CD4-positive, alpha-beta T cell treated with Interferon alpha-2 for 1 hour (primary cell): ENCODE measurements around the gene VIPR2.

Experiments used
- DNase-seq, 2 donors: peaks; one replicate each; pipeline ENCODE4 v3.0.0-alpha.2; 2020 to 2022

VIPR2 gene

DNA sequence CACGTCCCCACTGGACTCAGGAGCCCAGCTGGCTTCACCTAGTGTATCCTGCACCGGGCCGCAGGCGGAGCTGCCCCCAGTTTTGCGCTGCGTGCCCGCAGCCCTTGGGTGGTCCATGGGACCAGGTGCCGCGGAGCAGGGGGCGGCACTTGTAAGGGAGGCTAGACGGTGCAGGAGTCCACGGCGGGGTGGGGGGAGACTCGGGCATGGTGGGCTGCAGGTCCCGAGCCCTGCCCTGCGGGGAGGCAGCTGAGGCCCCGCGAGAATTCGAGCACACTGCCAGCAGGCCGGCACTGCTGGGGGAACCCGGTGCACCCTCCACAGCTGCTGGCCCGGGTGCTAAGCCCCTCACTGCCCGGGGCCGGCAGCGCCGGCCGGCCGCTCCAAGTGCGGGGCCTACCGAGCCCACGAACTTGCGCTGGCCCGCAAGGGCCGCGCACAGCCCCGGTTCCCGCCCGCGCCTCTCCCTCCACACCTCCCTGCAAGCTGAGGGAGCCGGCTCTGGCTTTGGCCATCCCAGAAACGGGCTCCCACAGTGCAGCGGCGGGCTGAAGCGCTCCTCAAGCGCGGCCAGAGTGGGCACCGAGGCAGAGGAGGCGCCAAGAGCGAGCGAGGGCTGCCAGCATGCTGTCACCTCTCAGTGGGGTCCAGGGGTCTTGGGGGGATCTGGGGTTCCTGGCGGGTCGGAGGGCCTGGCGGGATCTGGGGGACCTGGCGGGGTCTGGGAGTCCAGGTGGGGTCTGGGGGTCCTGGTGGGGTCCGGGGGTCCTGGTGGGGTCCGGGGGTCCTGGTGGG lies 81.4 kb downstream of the VIPR2 start:
- no peak for DNase-seq

GRCh38 chr7:159062569-159062968 lies 82.1 kb downstream of the VIPR2 start:
- no peak for DNase-seq

DNA sequence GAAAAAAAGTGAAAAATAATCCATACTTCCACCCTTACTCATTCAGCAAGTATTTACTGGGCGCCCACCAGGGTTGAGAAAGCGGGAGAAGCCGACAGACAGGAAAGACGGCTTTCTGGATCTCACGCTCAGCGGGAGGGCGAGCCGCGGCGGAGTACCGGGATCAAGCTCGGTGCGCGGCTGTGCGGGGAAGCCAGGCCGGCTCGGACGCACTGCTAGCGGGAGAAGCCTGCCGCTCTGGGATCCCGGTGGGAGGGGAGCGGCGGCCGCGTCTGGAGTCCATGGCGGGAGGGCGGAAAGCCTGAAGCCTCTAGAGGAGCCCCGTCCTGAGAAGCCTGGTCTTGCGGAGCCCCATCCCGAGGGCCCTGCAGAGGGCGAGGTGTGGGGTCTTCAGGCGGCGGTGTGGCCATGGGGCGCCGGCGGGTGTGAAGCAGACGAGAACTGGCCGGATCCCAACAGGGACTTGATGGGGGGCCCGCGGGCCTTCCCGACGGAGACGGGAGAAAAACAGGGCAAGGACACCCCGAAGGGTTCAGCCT lies 82.9 kb downstream of the VIPR2 start:
- no peak for DNase-seq

- no peak for DNase-seq
Observed at GRCh38 chr7:159061209-159061608, 83.5 kb downstream of the VIPR2 start.

- no peak for DNase-seq
Observed at GRCh38 chr7:159060440-159060839, 84.2 kb downstream of the VIPR2 start.

- DNase-seq, result no peak
Observed at GRCh38 chr7:159059629-159060028, 85.0 kb downstream of the VIPR2 start.

- DNase-seq, result no peak
Observed at GRCh38 chr7:159057647-159058046, 87.0 kb downstream of the VIPR2 start.

- DNase-seq, result no peak
Observed at GRCh38 chr7:159056737-159057136, 87.9 kb downstream of the VIPR2 start.

DNA sequence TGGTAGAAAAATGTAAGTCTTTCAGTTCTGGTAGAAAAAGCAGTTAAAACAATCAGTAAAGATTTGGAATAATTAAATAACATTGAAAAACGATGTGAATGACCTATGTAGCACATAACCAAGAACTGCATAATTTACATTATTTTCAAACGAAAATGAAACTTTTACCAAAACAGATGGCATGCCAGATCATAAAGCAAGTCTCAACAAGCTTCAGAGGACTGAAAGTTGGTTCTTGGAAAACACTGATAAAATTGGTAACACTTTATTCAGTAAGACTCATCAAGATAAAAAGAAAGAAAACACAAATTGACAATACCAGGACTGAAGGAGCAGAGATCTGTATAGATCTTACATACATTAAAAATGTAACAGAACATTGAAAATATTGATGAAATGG lies 92.8 kb downstream of the VIPR2 start:
- DNase-seq, result no peak

DNA sequence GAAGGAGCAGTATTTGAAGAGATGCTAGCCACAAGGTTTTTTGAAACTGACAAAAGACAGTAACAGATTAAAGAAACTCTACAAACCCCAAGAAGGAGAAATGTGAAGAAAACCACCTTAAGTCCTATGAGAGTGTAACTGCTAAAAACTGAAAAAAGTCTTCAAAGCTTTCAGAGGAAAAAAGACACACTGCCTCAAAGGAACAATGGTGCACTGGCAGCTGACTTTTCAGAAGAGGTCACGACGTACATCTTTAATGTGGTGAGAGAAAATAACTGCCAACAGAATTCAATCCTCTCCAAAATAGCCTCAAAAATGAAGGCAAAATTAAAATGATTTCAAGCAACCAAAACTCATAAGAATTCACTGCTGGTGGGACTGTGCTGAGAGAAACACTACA lies 94.0 kb downstream of the VIPR2 start:
- DNase-seq, result no peak

DNA sequence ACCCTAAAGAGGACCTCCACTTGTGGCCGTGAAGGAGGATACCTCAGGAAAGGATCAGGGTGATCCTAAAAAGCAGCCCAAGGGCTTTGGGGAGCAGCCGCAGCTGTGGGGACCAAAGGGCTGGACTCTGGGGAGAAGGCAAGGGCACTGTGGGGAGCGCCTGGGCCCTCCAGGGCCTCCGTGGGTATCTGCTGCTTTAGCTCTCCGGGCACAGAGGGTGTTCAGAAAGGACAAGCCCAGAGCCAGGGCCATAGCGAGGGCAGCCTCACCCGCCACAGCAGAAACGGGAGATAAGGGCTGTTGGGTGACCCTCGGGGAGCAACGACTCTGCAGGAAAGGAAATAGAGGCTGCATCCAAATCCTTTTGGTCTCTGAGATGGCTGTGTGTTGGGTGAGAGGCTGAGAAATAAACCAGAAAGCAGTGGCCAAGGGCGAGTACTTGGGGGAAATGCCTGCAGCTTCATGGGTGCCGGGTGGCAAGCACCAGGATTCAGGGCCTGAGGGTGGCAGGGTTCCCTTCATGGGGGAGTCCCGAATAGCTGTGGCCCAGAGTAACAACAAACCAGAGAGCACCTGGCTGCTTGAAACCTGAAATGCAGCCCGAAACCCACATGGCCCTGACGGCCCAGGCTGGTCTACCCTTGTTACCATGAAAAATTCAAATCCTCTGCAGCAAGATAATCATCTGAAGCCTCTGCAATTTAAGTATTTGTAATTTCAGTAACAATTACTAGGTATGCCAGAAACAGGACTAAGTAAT lies 95.2 kb downstream of the VIPR2 start:
- no peak for DNase-seq

GRCh38 chr7:159048656-159049055 lies 96.0 kb downstream of the VIPR2 start:
- no peak for DNase-seq

- no peak for DNase-seq
Observed at GRCh38 chr7:159047536-159047935, 97.1 kb downstream of the VIPR2 start.

DNA sequence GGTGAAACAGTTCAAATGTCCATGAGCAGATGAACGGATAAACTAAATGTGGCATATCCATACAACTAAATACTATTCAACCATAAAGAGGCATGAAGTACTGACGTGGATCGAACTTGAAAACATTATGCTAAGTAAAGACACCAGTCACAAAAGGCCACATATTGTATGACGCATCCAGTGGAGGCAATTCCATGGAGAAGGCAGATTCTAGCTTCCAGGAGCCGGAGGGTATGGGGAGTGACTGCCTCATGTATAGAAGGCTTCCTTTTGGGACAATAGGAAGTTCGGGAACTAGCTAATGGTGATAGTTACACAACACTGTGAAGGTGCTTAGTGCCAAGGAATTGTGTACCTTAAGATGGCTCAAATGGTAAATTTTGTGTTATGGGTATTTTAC lies 98.4 kb downstream of the VIPR2 start:
- DNase-seq, result no peak

GRCh38 chr7:159045839-159046238 lies 98.8 kb downstream of the VIPR2 start:
- no peak for DNase-seq

GRCh38 chr7:159042581-159043101 lies 102.0 kb downstream of the VIPR2 start:
- DNase-seq, result no peak

DNA sequence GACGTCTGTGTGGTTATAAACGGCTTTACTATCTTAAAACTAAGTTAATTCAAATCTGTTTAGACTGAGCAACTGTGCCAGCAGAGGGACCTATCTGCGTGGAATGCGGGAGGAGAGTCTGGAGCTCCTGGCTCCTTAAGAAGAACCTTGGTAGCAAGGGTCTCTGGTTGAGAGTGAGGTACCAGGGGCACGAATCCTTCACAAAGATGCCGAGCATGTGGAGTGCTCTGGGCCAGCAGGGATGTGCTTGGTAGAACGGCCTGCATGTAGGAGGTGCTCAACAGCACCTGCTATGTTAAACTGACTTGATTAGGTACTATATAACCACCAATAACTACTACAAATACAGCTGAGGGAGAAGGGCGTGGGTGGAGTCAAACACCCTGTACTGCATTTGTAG lies 102.6 kb downstream of the VIPR2 start:
- no peak for DNase-seq

- DNase-seq, result no peak
Observed at GRCh38 chr7:159040912-159041711, 103.6 kb downstream of the VIPR2 start.

DNA sequence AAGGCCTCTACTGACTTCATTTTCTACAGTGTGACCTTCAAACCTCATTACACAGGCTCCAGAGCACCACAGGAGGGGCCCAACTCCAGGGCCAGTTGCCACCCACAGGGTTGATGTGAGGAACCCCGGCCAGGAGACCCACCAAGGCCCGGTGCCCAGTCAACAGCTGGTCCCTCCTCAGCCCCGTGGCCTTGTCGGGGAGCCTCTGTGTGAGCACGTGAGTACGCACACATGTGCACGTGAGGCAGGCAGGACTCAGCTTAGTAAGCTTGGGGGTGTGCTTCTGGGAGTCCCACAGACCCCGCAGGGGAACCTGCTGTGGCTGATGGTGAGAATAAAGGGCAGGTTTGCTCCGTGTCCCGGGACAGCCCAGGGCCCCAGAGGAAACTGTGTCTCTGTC lies 104.5 kb downstream of the VIPR2 start:
- DNase-seq, result no peak

DNA sequence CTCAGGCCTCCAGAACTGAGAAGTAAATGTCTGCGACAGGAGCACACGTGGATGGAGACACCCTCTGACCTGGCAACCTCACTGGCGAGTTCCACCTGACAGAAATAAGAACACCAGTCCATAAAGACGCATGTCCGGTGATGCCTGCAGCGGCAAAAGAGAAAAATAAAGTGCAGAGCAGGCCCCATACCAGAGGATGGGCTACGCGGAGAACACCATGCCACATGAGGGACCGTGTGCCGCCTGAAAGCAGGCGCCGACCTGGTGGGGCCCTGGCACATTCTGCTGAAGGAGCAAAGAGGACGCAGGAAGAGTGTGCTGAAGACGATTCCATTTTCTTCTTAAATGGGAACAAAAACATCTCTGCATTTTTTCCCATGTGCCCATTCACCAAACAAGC lies 105.0 kb downstream of the VIPR2 start:
- DNase-seq, result no peak

GRCh38 chr7:159038066-159038465 lies 106.6 kb downstream of the VIPR2 start:
- DNase-seq, result no peak

- DNase-seq, result no peak
Observed at GRCh38 chr7:159036916-159037605, 107.6 kb downstream of the VIPR2 start.
